Adipose tissue (tissue), 3 donors: ENCODE data around the gene DYSF. TPM values are rescaled to one million over a fixed set of nuclear protein-coding genes. Genes with fewer than 3 reads are reported as not detected.

Source experiments
- H3K27ac ChIP-seq: one replicate; pipeline ENCODE4 v1.5.1; 2013; ENCODE audit warnings: low read depth, low read length
- WGBS, 3 donors: extraction: QIAGEN DNeasy Blood & Tissue Kit; methylation state at CpG; one replicate each; pipeline ENCODE4 v1.1.7; 2013; 5-methylcytosine and 5-hydroxymethylcytosine counted together
- polyA plus RNA-seq, 3 donors: library from polyadenylated mRNA; stranded (reverse); fragments of 200-250 nt; gene quantifications; one replicate each; pipeline ENCODE4 v1.2.3, GENCODE V29; 2013
- donor health status: healthy with polysubstance abuse.
- donor health status: Bipolar disorder and iron deficiency.
- donor health status: healthy.

DYSF gene
- polyA plus RNA-seq, 3 donors: 1.5 to 24.0 (median 20.7) TPM

GRCh38 chr2:71455011-71455740 is 1.8 kb downstream of the DYSF start:
- H3K27ac ChIP-seq: no peak overlapping the region
- WGBS, 3 donors: 57 to 73% (median 68%) methylated on average over 8 of the region's 8 CpGs

GRCh38 chr2:71455741-71456569 is 2.6 kb downstream of the DYSF start:
- H3K27ac ChIP-seq: no peak overlapping the region

GRCh38 chr2:71456617-71457016 is 3.3 kb downstream of the DYSF start:
- H3K27ac ChIP-seq: no peak overlapping the region
- WGBS, 3 donors: 68 to 90% (median 83%) methylated on average over 1 of the region's 1 CpG

More at GRCh38 chr2:71455741-71456569, 2.6 kb downstream of the DYSF start:
- WGBS, 3 donors: 47 to 49% (median 48%) methylated on average over 6 of the region's 6 CpGs

GRCh38 chr2:71457123-71457915 is 4.0 kb downstream of the DYSF start:
- WGBS, 3 donors: 87 to 94% (median 94%) methylated on average over 9 of the region's 9 CpGs
- no peak overlapping the region for H3K27ac ChIP-seq

GRCh38 chr2:71457923-71458322 is 4.6 kb downstream of the DYSF start:
- no peak overlapping the region for H3K27ac ChIP-seq
- 77 to 94% (median 92%) methylated on average over 4 of the region's 4 CpGs for WGBS, 3 donors

GRCh38 chr2:71458413-71459083 is 5.2 kb downstream of the DYSF start:
- no peak overlapping the region for H3K27ac ChIP-seq
- 76 to 85% (median 79%) methylated on average over 7 of the region's 7 CpGs for WGBS, 3 donors

- no peak overlapping the region for H3K27ac ChIP-seq
- WGBS, 3 donors: 65 to 70% (median 67%) methylated on average over 2 of the region's 2 CpGs
Observed at GRCh38 chr2:71459084-71459431, 5.7 kb downstream of the DYSF start.

- WGBS, 3 donors: 76 to 94% (median 81%) methylated on average over 6 of the region's 6 CpGs
- H3K27ac ChIP-seq: no peak overlapping the region
Observed at GRCh38 chr2:71460056-71460455, 6.7 kb downstream of the DYSF start.

- no peak overlapping the region for H3K27ac ChIP-seq
Observed at GRCh38 chr2:71460595-71461303, 7.4 kb downstream of the DYSF start.

GRCh38 chr2:71461304-71461671 is 7.9 kb downstream of the DYSF start:
- no peak overlapping the region for H3K27ac ChIP-seq
- 42 to 78% (median 54%) methylated on average over 5 of the region's 5 CpGs for WGBS, 3 donors

More at GRCh38 chr2:71460595-71461303, 7.4 kb downstream of the DYSF start:
- 54 to 64% (median 56%) methylated on average over 9 of the region's 9 CpGs for WGBS, 3 donors

- H3K27ac ChIP-seq: no peak overlapping the region
- WGBS, 3 donors: 80 to 92% (median 84%) methylated on average over 8 of the region's 8 CpGs
Observed at GRCh38 chr2:71462056-71462605, 8.8 kb downstream of the DYSF start.

- no peak overlapping the region for H3K27ac ChIP-seq
- 87 to 97% (median 92%) methylated on average over 5 of the region's 5 CpGs for WGBS, 3 donors
Observed at GRCh38 chr2:71462641-71463341, 9.4 kb downstream of the DYSF start.

- no peak overlapping the region for H3K27ac ChIP-seq
- 88 to 92% (median 90%) methylated on average over 5 to 7 of the region's 7 CpGs for WGBS, 3 donors
Observed at GRCh38 chr2:71463342-71463654, 9.9 kb downstream of the DYSF start.

- WGBS, 3 donors: 80 to 90% (median 83%) methylated on average over 6 of the region's 6 CpGs
- H3K27ac ChIP-seq: no peak overlapping the region
Observed at GRCh38 chr2:71464389-71464788, 11.0 kb downstream of the DYSF start.

- 43 to 61% (median 55%) methylated on average over 11 of the region's 11 CpGs for WGBS, 3 donors
- no peak overlapping the region for H3K27ac ChIP-seq
Observed at GRCh38 chr2:71465356-71465755, 12.0 kb downstream of the DYSF start.

GRCh38 chr2:71465961-71466300 is 12.6 kb downstream of the DYSF start:
- no peak overlapping the region for H3K27ac ChIP-seq
- 8 to 14% (median 12%) methylated on average over 23 of the region's 23 CpGs for WGBS, 3 donors
